Measurements from ENCODE around the gene COA6.
A peak's percentile ranks its signal among the peaks of the same experiment; 100 is the strongest.

The COA6 gene, protein sequence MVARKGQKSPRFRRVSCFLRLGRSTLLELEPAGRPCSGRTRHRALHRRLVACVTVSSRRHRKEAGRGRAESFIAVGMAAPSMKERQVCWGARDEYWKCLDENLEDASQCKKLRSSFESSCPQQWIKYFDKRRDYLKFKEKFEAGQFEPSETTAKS

DNA sequence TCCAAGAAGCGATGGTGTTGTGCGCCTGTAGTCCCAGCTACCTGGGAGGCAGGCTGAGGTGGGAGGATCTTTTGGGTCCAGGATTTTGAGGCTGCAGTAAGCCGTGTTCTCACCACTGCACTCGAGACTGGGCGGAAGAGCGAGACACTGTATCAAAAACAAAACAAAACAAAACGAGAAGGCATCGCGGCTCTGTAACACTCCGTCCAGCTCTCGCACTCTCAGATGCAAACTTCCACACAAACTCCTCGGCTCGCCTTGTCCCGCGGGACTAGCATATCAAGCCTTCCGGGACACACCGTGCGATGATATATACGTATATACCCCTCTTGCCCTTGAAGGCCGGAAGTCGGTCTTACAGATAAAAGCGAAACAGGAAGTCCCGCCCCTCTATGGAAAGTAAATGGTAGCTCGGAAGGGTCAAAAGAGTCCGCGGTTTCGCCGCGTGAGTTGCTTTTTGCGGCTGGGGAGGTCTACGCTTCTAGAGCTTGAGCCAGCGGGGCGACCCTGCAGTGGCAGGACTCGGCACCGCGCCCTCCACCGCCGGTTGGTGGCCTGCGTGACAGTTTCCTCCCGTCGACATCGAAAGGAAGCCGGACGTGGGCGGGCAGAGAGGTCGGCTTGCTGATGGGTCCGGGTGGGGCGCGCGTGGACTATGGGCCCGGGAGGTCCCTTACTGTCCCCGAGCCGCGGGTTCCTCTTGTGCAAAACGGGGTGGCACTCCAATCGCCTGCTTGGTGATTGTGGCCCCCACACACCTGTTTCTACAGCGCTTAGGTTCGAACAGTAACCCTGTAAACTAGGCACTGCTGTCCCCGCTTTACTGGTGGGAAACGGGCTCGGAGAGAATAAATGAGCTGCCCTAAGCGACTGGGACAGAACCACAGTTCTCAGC lies at the start of gene COA6:
Gene COA6 (plus strand): TSS at position 393 of the 895 bp plus-strand sequence. CDS start 11 bp downstream, at position 404.
- DNase-seq: peak; percentile 89

GRCh38 chr1:234324821-234325220 lies 48.4 kb upstream of the COA6 start:
- DNase-seq: no peak

DNA sequence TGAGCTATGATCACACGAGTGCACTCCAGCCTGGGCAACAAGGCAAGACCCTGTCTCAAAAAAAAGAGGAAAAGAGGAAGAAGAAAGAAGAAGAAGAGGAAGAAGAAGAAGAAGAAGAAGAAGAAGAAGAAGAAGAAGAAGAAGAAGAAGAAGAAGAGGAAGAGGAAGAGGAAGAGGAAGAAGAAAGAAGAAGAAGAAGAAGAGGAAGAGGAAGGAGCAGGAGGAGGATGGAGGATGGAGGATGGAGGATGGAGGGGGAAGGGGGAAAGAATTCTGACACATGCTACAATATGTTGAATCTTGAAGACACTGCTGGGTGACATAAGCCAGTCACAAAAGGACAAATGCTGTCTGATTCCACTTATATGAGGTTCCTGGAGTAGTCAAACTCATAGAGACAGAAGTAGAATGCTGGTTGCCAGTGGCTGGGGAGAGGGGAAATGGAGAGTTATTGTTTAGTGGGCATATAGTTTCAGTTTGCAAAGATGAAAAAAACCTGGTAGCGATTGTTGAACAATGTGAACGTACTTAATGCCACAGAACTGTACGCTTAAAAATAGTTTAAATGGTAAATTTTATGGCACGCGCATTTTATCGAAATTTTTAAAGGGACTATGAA lies 47.3 kb upstream of the COA6 start:
- no peak for DNase-seq

DNA sequence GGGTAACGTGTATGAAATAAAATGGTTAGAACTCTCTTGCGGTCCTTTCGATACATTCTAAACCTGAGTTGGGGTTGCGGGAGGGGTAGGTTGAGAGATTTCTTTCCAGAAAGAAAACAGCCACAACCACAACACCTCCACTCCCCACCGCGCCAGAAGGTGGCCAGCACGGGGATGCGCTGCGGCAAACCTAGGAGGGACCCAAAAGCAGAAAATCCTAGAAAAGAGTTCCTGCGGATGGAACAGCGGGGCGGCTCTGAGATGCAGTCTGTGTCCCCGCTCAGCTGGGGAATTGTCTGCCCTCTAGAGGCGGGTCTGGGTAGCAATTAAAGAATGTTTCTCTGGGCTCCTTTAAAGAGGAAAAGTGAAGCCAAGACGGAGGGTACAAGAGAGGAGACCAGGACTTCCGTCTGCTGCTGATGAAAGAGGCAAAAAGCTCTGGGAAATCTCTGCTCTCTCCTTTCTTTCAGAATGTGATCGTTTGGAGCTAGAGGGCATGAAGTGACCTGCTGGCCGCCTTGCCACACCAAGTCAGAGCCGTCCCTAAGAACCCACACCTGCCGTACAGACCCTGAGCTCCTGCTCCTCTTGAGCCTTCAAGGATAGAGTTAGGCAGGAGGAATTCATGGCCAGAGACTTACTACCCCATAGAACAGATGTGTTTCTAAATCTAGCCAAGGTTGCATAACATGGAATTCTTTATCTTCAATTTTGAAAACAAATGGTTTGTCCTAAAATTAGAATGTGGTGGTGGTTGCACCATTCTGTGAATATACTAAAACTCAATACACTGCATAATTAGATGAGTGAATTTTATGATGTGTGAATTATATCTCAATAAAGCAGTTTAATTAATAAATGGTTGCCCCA lies 46.5 kb upstream of the COA6 start:
- DNase-seq: peak; percentile 62

- no peak for DNase-seq
These were observed 45.6 kb upstream of the COA6 start for GRCh38 chr1:234327577-234328164.

- no peak for DNase-seq
These were observed 42.4 kb upstream of the COA6 start for GRCh38 chr1:234330843-234331215.

- DNase-seq: no peak
These were observed 41.7 kb upstream of the COA6 start for GRCh38 chr1:234331507-234331906.

DNA sequence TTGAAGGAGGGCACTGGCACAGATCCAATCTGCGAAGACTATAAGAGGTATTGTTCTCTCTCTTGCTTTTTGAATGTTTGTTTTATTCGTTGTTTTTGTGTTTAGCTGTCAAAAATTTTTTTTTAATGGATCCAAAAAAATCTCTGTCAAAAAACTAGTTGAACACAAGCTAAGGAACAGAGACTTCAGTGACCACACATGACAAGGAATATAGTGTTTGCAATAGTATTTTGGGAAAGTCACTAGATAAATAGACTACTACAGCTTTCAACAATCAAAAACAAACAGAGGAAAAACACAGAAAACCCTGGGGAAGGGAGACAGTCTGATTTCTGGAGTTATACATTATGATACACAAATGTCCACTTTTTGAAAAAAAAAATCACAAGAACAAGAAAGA lies 36.9 kb upstream of the COA6 start:
- DNase-seq: no peak

GRCh38 chr1:234337233-234337632 lies 36.0 kb upstream of the COA6 start:
- DNase-seq: no peak

GRCh38 chr1:234340528-234340927 lies 32.7 kb upstream of the COA6 start:
- DNase-seq: no peak

DNA sequence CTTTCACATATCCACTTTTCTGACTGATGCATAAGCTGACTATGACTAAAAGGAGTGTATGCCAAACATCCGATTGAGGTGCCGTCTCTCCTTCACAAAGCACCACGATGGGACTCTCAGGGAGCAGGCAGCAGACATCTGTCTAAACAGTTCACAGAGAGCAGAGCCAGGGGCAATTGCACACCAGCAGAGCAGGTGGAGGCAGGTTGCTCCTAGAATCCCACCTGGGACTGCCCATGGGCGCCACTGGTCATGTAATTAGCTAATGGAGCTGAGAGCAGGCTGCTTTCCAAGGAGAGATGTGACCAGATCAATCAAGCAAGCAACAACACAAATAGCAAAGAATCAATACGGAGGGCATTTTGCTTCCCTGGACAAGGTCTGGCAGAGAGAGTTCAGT lies 30.5 kb upstream of the COA6 start:
- no peak for DNase-seq

DNA sequence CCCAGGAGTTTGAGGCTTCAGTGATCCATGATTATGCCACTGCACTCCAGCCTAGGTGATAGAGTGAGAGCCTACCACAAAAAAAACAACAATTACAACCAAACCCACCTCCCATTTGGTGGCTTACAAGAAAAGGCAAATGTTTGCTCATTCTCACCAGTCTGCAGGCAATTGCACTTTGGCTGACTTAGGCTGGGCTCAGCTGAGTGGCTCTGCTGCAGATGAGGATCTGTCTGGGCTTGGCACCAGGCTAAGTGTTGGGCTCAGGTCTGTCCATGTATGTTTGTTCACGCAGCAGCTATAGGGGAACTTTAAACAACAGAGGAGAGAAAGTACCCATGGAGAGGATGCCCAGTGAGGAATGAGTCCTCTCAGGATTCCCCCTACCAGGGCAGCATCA lies 28.0 kb upstream of the COA6 start:
- DNase-seq: no peak

DNA sequence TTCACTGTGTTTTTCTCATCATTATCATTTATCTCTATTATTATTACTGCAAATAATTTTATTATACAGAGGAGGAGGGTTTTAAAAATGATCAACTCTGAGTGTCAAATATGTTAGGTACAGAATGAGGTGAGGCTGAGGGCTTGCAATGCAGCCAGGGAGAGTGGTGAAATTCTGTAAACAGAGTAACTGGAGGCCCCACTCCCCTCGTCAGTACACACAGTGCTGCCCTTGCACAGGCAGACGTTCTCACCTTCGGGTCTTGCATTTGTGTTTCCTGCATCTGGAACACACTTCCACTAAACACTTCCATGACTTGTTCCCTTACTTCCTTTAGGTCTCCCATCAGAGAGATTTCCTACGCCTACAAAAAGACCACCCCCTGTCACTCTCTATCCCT lies 24.3 kb upstream of the COA6 start:
- no peak for DNase-seq

GRCh38 chr1:234355782-234356510 lies 17.3 kb upstream of the COA6 start:
- no peak for DNase-seq

DNA sequence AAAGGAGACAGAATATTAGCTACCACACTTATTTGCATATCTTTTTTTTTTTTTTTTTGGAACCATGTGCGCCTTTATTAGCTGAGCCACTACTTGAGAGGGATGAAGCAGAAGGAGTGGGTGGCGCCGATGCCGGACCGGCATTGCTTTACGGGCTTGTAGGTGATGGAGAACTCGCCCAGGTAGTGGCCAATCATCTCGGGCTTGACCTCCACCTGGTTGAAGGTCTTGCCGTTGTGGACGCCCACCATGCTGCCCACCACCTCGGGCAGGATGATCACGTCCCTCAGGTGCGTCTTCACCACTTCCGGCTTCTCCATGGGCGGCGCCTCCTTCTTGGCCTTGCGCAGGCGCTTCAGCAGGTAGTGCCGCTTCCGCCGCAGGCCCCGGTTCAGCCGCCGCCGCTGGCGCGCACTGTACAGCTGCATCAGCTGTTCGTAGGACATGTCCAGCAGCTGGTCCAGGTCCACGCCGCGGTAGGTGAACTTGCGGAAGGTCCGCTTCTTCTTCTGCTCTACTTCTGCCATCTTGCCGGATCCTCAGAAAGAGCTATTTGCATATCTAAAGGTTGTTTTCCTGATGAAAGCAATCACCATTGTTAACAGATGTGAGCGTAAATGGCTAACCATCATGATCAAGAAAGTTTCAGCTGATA lies 16.5 kb upstream of the COA6 start:
- DNase-seq: peak; percentile 40

- no peak for DNase-seq
These were observed 15.4 kb upstream of the COA6 start for GRCh38 chr1:234357831-234358230.

GRCh38 chr1:234361102-234361603 lies 12.1 kb upstream of the COA6 start:
- DNase-seq: no peak

DNA sequence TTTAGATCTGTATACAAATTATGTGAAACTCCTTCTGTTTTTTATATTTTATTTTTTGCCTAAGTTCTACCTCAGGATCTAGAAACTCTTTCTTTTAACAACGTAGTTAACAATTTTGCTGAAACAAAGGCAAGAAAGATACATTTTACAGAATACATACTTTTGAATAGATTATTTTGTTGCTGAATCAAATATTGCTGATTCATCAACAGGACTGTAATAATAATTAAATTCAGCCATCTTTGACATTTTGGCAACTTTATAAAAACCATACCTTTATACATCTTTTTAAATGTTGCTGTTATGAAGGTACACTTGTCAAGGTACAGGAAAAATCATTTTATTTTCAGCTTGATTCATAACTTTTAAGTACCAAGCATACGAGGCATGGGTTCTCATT lies 10.7 kb upstream of the COA6 start:
- DNase-seq: no peak

- DNase-seq: no peak
These were observed 4.8 kb upstream of the COA6 start for GRCh38 chr1:234368320-234369032.

DNA sequence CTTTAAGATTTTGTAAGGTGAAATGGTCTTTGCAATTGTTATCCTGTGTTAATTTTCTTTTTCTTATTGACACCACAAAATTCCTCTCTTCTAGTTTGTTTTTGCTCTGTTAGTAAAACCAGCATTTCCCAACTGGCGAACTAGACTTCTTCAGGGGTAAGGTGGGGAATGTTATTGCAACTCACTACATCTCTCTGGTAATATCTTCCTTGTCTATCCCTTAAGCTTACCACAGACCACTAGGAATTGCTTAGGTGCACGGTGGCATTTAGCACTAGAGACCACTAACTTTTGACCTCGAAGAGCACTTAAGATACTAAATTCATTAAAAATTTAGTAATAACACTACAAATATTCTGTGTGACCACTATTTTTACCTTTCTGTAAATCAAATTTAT lies 4.2 kb upstream of the COA6 start:
- DNase-seq: no peak

GRCh38 chr1:234369784-234370183 lies 3.5 kb upstream of the COA6 start:
- no peak for DNase-seq
